Esophagus muscularis mucosa (tissue), 4 donors: ENCODE measurements around the gene VTI1A. TPM values are rescaled to one million over a fixed set of nuclear protein-coding genes. Genes with fewer than 3 reads are reported as not detected.

ENCODE experiments used
- DNase-seq: peaks from one replicate; pipeline ENCODE4 v3.0.0-alpha.2; 2017; ENCODE audit errors: extremely low spot score
- H3K27ac ChIP-seq, 4 donors: fragments of 200-600 bp; sonication (generic); replicated peaks in 1 of 4; 1 replicate in 3 of 4; 2 replicates in 1 of 4; pipeline ENCODE4 v1.5.1; 2016 to 2019; ENCODE audit warnings: mild to moderate bottlenecking in 1 of 4
- H3K27me3 ChIP-seq, 4 donors: fragments of 200-600 bp; sonication (generic); one replicate each; pipeline versions ENCODE4 v1.5.1 to v1.6.0; 2016 to 2019
- H3K36me3 ChIP-seq, 4 donors: fragments of 200-600 bp; sonication (generic); one replicate each; pipeline ENCODE4 v1.5.1; 2016 to 2019
- H3K4me1 ChIP-seq, 4 donors: fragments of 200-600 bp; sonication (generic); one replicate each; pipeline ENCODE4 v1.5.1; 2016 to 2019
- H3K4me3 ChIP-seq, 4 donors: fragments of 200-600 bp; sonication (generic); 1 replicate in 2 of 4; 2 replicates in 2 of 4; pipeline ENCODE4 v1.5.1; 2016 to 2019; ENCODE audit warnings: mild to moderate bottlenecking in 4 of 4, moderate library complexity in 1 of 4
- H3K9me3 ChIP-seq, 4 donors: fragments of 200-600 bp; sonication (generic); 1 replicate in 3 of 4; 2 replicates in 1 of 4; pipeline ENCODE4 v1.5.1; 2016 to 2019
- EP300 ChIP-seq: sonication (generic); formaldehyde crosslinking; IDR thresholded peaks from one replicate; pipeline ENCODE4 v1.6.1; 2017; ENCODE audit warnings: antibody characterized with exemption
- POLR2A ChIP-seq: fragments of 450-650 bp; IDR thresholded peaks from one replicate; pipeline ENCODE4 v1.6.1; 2017; ENCODE audit warnings: antibody characterized with exemption, moderate library complexity, mild to moderate bottlenecking, low read depth
- POLR2AphosphoS5 ChIP-seq, 2 donors: sonication (generic); formaldehyde crosslinking; IDR thresholded peaks; one replicate each; pipeline ENCODE4 v1.6.1; 2017; ENCODE audit warnings: antibody characterized with exemption in 2 of 2
- WGBS: methylation state at CpG from one replicate; pipeline ENCODE4 v1.1.5; 2018; 5-methylcytosine and 5-hydroxymethylcytosine counted together
- intact Hi-C: fragments of 100-400 bp; cut with DNase I; formaldehyde crosslinking; loops from one replicate; pipeline ENCODE4 v1.15.1; 2023
- total RNA-seq, 4 donors: library from RNA; depleted of rRNA; stranded (reverse); fragments of >200 nt; gene quantifications; one replicate each; pipeline versions ENCODE4 v1.1.0 to v1.2.1, GENCODE V29; 2016
- TF ChIP-seq, protein P1 (sequence below), 3 experiments: fragments of 200-600 bp in 2 of 3; fragments of 450-650 bp in 1 of 3; sonication (generic) in 2 of 3; IDR thresholded peaks; one replicate each; pipeline ENCODE4 v1.5.1; 2017 to 2019; ENCODE audit warnings: antibody characterized with exemption in 3 of 3, mild to moderate bottlenecking in 2 of 3, moderate library complexity in 1 of 3

Gene VTI1A
- total RNA-seq, 4 donors from 2014 or later: 27.6 to 42.7 (median 33.8) TPM

DNA sequence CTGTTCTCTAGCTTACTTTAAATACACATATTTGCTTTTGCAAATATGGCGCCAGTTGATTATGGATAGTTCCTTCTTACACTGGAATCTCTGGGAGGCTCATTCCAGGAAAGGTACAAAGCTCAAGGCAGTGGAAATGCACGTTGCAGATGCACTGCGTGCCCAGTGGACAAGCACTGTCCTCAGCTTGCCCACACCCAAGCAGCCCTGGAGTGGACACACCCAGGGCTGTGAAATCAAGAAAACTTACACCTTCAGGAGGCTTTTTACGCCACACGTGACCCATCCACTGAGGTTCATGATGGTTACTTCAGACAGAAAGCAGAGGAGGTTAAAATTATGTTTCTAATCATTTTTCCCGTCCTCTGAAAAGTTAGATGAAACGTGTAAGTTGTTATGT is 248.5 kb downstream of the VTI1A start:
- no peak overlapping the region for H3K4me3 ChIP-seq
- no peaks in the 10 kb centered on the region for H3K4me1 ChIP-seq
- WGBS: 98% methylated on average over 7 of the region's 7 CpGs
- H3K36me3 ChIP-seq: no peaks in the 10 kb centered on the region
- no peak for TF ChIP-seq EP300
- TF ChIP-seq, protein P1, sequence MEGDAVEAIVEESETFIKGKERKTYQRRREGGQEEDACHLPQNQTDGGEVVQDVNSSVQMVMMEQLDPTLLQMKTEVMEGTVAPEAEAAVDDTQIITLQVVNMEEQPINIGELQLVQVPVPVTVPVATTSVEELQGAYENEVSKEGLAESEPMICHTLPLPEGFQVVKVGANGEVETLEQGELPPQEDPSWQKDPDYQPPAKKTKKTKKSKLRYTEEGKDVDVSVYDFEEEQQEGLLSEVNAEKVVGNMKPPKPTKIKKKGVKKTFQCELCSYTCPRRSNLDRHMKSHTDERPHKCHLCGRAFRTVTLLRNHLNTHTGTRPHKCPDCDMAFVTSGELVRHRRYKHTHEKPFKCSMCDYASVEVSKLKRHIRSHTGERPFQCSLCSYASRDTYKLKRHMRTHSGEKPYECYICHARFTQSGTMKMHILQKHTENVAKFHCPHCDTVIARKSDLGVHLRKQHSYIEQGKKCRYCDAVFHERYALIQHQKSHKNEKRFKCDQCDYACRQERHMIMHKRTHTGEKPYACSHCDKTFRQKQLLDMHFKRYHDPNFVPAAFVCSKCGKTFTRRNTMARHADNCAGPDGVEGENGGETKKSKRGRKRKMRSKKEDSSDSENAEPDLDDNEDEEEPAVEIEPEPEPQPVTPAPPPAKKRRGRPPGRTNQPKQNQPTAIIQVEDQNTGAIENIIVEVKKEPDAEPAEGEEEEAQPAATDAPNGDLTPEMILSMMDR (IDR thresholded peaks at IDR 0.05): no peak
- TF ChIP-seq POLR2A: no peak
- no peak for TF ChIP-seq POLR2AphosphoS5 (IDR thresholded peaks at IDR 0.05)
- no peaks in the 10 kb centered on the region for H3K27me3 ChIP-seq
- DNase-seq: no peak
- H3K27ac ChIP-seq: no peak overlapping the region
- intact Hi-C loops: no loop called here
- H3K9me3 ChIP-seq: no peaks in the 10 kb centered on the region

DNA sequence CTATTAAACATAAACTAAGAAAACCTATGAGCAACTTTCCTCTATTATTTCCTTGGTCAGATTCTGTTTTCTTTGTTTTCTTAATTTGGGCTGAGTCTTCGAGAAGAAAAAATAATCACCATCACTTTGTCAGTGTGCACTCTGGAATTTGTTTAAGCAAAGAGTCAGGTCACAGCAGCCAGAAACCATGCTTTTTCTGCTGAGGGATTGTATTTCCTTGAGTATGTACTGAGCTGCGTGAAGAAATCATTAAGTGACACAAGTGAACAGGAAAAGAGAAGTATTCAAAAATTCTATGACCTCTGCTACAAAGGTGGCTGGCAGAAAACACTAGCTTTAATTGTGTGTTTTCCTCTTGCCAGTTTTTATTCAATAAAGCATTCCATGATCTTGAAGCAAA is 249.6 kb downstream of the VTI1A start:
- TF ChIP-seq, protein P1 (IDR thresholded peaks at IDR 0.05): no peak
- no peak for TF ChIP-seq EP300
- TF ChIP-seq POLR2A: no peak
- no peak for TF ChIP-seq POLR2AphosphoS5 (IDR thresholded peaks at IDR 0.05)
- no peak overlapping the region for H3K4me3 ChIP-seq
- intact Hi-C loops: no loop called here
- no peak overlapping the region for H3K27ac ChIP-seq
- H3K9me3 ChIP-seq: no peaks in the 10 kb centered on the region
- no peaks in the 10 kb centered on the region for H3K36me3 ChIP-seq
- H3K27me3 ChIP-seq: no peaks in the 10 kb centered on the region
- DNase-seq: no peak
- peaks cover 0 to 2% (median 0%) of the 10 kb centered on the region in 4 donors for H3K4me1 ChIP-seq
- WGBS: 66% methylated on average over 2 of the region's 2 CpGs

DNA sequence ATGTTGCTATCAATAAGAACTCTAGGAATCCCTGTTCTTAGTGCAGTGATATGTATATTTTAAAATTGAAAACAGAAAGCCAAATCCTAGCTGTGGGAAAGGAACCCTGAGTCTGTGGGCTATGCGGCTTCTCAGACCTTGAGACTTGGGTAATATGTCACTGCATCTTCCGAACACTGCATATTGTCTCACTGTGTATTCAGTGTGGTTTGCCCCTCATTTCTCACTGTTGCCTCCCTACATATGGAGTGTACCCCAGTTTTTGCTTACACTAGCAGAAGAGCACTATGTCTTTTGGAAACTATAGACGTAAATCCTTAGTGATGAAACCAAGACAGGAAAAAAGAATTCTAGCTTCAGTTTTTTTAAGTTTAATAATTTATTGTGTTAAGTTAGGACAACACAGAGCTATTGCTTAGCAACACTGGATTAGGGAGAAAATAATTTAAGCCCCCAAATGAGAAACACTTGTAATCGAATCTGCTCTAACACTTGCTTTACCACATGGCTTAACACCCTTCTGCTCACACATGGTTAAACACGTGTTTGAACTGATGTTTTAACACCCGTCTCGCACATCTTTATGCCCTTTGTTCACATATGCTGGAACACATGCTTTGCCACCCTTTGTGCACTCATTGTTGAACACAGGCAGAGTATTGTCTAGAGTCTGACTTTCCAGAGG is 251.3 kb downstream of the VTI1A start:
- Histone ChIP-seq H3K9me3 (no peaks in the 10 kb centered on the region), H3K4me3 (no peak overlapping the region), H3K27me3 (no peaks in the 10 kb centered on the region), H3K4me1 (peaks cover 0 to 2% (median 0%) of the 10 kb centered on the region in 4 donors), H3K36me3 (no peaks in the 10 kb centered on the region), H3K27ac (no peak overlapping the region)
- WGBS: 82% methylated on average over 7 of the region's 7 CpGs
- intact Hi-C loops: no loop called here
- TF ChIP-seq EP300 (no peak), POLR2AphosphoS5 (IDR thresholded peaks at IDR 0.05) (no peak)
- DNase-seq: no peak

DNA sequence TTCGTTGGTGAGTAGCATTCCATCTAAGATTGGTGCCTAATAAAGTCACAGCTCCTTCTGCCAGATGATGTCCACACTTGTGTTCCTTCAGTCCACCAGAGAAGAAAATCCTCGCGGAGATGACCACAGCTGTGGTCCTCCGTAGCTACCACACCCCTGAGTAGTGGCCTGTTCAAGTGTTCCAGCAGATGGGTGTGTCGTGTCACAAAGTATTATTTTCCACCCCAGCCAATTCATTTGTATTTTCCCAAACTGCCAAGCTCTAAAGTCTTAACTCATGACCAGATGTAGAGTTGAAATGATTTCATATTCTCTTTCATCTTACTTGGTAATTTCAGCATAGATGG is 251.8 kb downstream of the VTI1A start:
- Histone ChIP-seq H3K36me3 (no peaks in the 10 kb centered on the region), H3K27me3 (no peaks in the 10 kb centered on the region), H3K9me3 (no peaks in the 10 kb centered on the region), H3K4me3 (no peak overlapping the region), H3K4me1 (peaks cover 0 to 2% (median 0%) of the 10 kb centered on the region in 4 donors), H3K27ac (no peak overlapping the region)
- 75% methylated on average over 5 of the region's 5 CpGs for WGBS
- DNase-seq: no peak
- no peak for TF ChIP-seq POLR2AphosphoS5 (IDR thresholded peaks at IDR 0.05)
- no peak for TF ChIP-seq POLR2A
- TF ChIP-seq, protein P1 (IDR thresholded peaks at IDR 0.05): no peak
- TF ChIP-seq EP300: no peak
- intact Hi-C loops: no loop called here

DNA sequence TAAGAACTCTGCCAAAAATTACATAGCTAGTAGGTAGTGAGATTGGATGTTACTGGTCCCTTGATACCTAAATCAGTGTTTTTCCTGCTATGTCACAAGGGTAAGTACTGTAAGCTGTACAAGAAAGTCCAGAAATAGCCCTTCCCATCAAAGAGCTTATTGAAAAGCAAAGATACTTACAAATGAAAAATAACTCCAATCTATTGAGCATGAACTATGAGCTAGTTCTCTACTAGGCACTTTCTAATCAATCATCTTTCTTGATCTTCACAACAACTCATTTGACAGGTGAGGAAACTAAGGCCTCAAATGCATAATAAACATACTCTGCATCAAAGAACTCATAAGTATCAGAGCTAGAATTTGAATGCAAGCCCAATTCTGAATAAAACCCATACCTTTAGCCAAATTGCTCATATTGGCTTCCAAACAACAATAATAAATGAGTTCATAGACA is 253.2 kb downstream of the VTI1A start:
- Histone ChIP-seq H3K36me3 (no peaks in the 10 kb centered on the region), H3K9me3 (no peaks in the 10 kb centered on the region), H3K4me3 (no peak overlapping the region), H3K27ac (no peak overlapping the region), H3K4me1 (peaks cover 0 to 2% (median 0%) of the 10 kb centered on the region in 4 donors), H3K27me3 (no peaks in the 10 kb centered on the region)
- no peak for DNase-seq
- TF ChIP-seq, protein P1 (IDR thresholded peaks at IDR 0.05): no peak
- TF ChIP-seq POLR2AphosphoS5 (IDR thresholded peaks at IDR 0.05) (no peak), POLR2A (no peak), EP300 (no peak)
- intact Hi-C loops: no loop called here
